Effector memory CD8-positive, alpha-beta T cell (primary cell): ENCODE results near the gene STPG4.
"Not testable (repeated sequence)": the region's sequence is repeated elsewhere in the genome, so short reads cannot be mapped to it uniquely, and the experiment has no call there.

ENCODE experiments used
- ATAC-seq: fragments of 150-1000 bp; cut with Tn5 transposase; replicated peaks from 2 replicates; pipeline ENCODE4 v1.10.0; 2021; ENCODE audit warnings: mild to moderate bottlenecking, moderate library complexity
- DNase-seq, 3 experiments: peaks; one replicate each; pipeline ENCODE4 v3.0.0; 2021
- H3K27ac Mint-ChIP-seq, 2 donors: one replicate each; pipeline ENCODE4 v1.8.0; 2022; ENCODE audit warnings: mild to moderate bottlenecking in 2 of 2, mixed read lengths in 2 of 2, moderate library complexity in 2 of 2
- H3K27me3 Mint-ChIP-seq, 2 donors: one replicate each; pipeline ENCODE4 v1.8.0; 2022; ENCODE audit warnings: mixed read lengths in 2 of 2
- H3K36me3 Mint-ChIP-seq: one replicate; pipeline ENCODE4 v1.8.0; 2022; ENCODE audit warnings: mild to moderate bottlenecking, moderate library complexity, mixed read lengths; ENCODE audit not compliant: insufficient read depth
- H3K4me1 Mint-ChIP-seq, 2 donors: one replicate each; pipeline ENCODE4 v1.8.0; 2022; ENCODE audit warnings: low read depth in 2 of 2, mixed read lengths in 2 of 2
- H3K4me3 Mint-ChIP-seq, 2 donors: one replicate each; pipeline ENCODE4 v1.8.0; 2022; ENCODE audit warnings: mild to moderate bottlenecking in 2 of 2, mixed read lengths in 2 of 2, moderate library complexity in 2 of 2
- H3K9me3 Mint-ChIP-seq, 2 donors: one replicate each; pipeline ENCODE4 v1.8.0; 2022; ENCODE audit warnings: mixed read lengths in 2 of 2

STPG4 gene

DNA sequence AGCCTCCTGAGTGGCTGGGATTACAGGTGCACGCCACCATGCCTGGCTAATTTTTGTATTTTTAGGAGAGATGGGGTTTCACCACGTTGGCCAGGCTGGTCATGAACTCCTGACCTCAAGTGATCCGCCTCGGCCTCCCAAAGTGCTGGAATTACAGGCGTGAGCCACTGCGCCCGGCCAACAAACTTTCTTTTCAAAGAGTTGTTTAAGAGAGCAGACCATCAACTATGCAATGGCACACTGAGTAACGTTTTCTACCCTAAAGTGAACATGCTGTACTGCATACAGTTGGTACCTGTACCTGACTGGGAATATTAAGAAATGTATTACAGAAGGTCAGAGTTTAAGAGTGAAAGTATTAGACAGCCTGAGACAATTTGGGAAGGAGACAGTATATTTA, 13.8 kb upstream of the STPG4 start:
- H3K27ac Mint-ChIP-seq, H3K27me3 Mint-ChIP-seq, H3K9me3 Mint-ChIP-seq, ATAC-seq, DNase-seq: not testable (repeated sequence)
- H3K36me3 Mint-ChIP-seq: peaks cover 57% of the 10 kb centered on the region
- H3K4me1 Mint-ChIP-seq: peaks cover 31 to 68% of the 10 kb centered on the region in 2 donors
- H3K4me3 Mint-ChIP-seq: peak overlapping the region in 1 of 2 donors; percentile 13

- Mint-ChIP-seq H3K27ac (no peak overlapping the region), H3K27me3 (no peaks in the 10 kb centered on the region), H3K9me3 (no peaks in the 10 kb centered on the region), H3K4me1 (peaks cover 24 to 66% of the 10 kb centered on the region in 2 donors), H3K36me3 (peaks cover 71% of the 10 kb centered on the region), H3K4me3 (no peak overlapping the region)
- DNase-seq (no peak), ATAC-seq (no peak)
Observed at GRCh38 chr2:47167149-47167548, 12.0 kb upstream of the STPG4 start.

- Mint-ChIP-seq H3K36me3 (peaks cover 79% of the 10 kb centered on the region), H3K9me3 (no peaks in the 10 kb centered on the region), H3K27ac (peak overlapping the region in 1 of 2 donors; percentile 26), H3K4me1 (peaks cover 19 to 51% of the 10 kb centered on the region in 2 donors), H3K4me3 (peak overlapping the region in 1 of 2 donors; percentile 0), H3K27me3 (no peaks in the 10 kb centered on the region)
- ATAC-seq (no peak), DNase-seq (no peak)
Observed at GRCh38 chr2:47165001-47165555, 10.0 kb upstream of the STPG4 start.

GRCh38 chr2:47162780-47163179, 7.7 kb upstream of the STPG4 start:
- Mint-ChIP-seq H3K27me3 (no peaks in the 10 kb centered on the region), H3K4me3 (no peak overlapping the region), H3K9me3 (no peaks in the 10 kb centered on the region), H3K36me3 (peaks cover 78% of the 10 kb centered on the region), H3K27ac (peak overlapping the region in 1 of 2 donors; percentile 32), H3K4me1 (peaks cover 19 to 41% of the 10 kb centered on the region in 2 donors)
- DNase-seq (no peak), ATAC-seq (no peak)

- Mint-ChIP-seq H3K36me3 (peaks cover 76% of the 10 kb centered on the region), H3K4me1 (peaks cover 25 to 47% of the 10 kb centered on the region in 2 donors), H3K4me3 (no peak overlapping the region), H3K9me3 (no peaks in the 10 kb centered on the region), H3K27me3 (no peaks in the 10 kb centered on the region), H3K27ac (peak overlapping the region in 1 of 2 donors; percentile 32)
- DNase-seq (no peak), ATAC-seq (no peak)
Observed at GRCh38 chr2:47161475-47161874, 6.4 kb upstream of the STPG4 start.

GRCh38 chr2:47160660-47161059, 5.6 kb upstream of the STPG4 start:
- no peaks in the 10 kb centered on the region for H3K27me3 Mint-ChIP-seq
- peaks cover 73% of the 10 kb centered on the region for H3K36me3 Mint-ChIP-seq
- no peak overlapping the region for H3K4me3 Mint-ChIP-seq
- H3K27ac Mint-ChIP-seq: peak overlapping the region in 1 of 2 donors; percentile 32
- H3K4me1 Mint-ChIP-seq: peaks cover 30 to 50% of the 10 kb centered on the region in 2 donors
- H3K9me3 Mint-ChIP-seq: no peaks in the 10 kb centered on the region
- DNase-seq (no peak), ATAC-seq (no peak)

DNA sequence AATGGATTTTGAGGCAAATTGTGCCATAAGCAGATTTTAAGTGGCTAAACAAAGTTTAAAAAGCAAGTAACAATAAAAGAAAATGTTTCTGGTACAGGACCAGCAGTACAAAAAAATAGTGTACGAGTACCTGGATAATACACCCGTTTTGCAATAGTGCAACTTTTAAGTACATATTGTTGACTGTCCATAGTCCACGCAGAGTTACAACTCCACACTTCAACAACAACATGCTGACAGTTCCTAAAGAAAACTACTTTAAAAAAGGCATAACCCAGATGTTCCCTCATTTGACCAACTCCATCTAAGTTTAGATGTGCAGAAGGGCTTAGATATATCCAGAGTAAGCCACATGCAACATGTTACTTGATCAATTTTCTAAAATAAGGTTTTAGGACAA, 5.1 kb upstream of the STPG4 start:
- Mint-ChIP-seq H3K27ac (peak overlapping the region; percentile 7 to 81), H3K4me1 (peaks cover 28 to 49% of the 10 kb centered on the region in 2 donors), H3K9me3 (no peaks in the 10 kb centered on the region), H3K27me3 (no peaks in the 10 kb centered on the region), H3K36me3 (peaks cover 73% of the 10 kb centered on the region), H3K4me3 (no peak overlapping the region)
- DNase-seq (no peak), ATAC-seq (no peak)

- Mint-ChIP-seq H3K4me3 (no peak overlapping the region), H3K27ac (peak overlapping the region; percentile 7 to 81), H3K4me1 (peaks cover 24 to 43% of the 10 kb centered on the region in 2 donors), H3K27me3 (no peaks in the 10 kb centered on the region), H3K9me3 (no peaks in the 10 kb centered on the region), H3K36me3 (peaks cover 71% of the 10 kb centered on the region)
- ATAC-seq: no peak
- DNase-seq: no peak
Observed at GRCh38 chr2:47159627-47160026, 4.5 kb upstream of the STPG4 start.

DNA sequence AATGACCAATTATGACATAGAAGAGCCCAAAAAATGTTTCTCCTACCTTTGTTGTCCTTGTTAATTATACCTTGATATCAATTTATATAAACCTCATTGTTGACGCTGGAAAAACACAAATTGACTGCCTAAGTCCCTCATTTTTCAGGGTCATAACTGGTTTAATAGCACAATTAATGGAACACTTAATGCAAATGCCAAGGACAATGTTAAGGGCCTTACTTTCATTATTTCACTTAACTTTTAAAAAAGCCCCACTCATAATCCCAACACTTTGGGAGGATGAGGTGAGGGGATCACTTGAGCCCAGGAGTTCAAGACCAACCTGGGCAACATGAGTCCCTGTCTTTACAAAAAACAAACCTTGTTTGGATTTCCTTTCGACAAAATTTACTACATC, 3.5 kb upstream of the STPG4 start:
- H3K36me3 Mint-ChIP-seq: peaks cover 62% of the 10 kb centered on the region
- DNase-seq (no peak), ATAC-seq (no peak)
- no peaks in the 10 kb centered on the region for H3K27me3 Mint-ChIP-seq
- peaks cover 20 to 38% of the 10 kb centered on the region in 2 donors for H3K4me1 Mint-ChIP-seq
- no peak overlapping the region for H3K27ac Mint-ChIP-seq
- no peaks in the 10 kb centered on the region for H3K9me3 Mint-ChIP-seq
- H3K4me3 Mint-ChIP-seq: no peak overlapping the region

GRCh38 chr2:47152803-47153202, 2.3 kb downstream of the STPG4 start:
- no peak overlapping the region for H3K27ac Mint-ChIP-seq
- H3K36me3 Mint-ChIP-seq: peaks cover 10% of the 10 kb centered on the region
- no peaks in the 10 kb centered on the region for H3K27me3 Mint-ChIP-seq
- ATAC-seq (no peak), DNase-seq (no peak)
- H3K4me3 Mint-ChIP-seq: no peak overlapping the region
- H3K4me1 Mint-ChIP-seq: peaks cover 15 to 19% of the 10 kb centered on the region in 2 donors
- H3K9me3 Mint-ChIP-seq: no peaks in the 10 kb centered on the region

- no peak for ATAC-seq
- Mint-ChIP-seq H3K4me3 (no peak overlapping the region), H3K4me1 (no peaks in the 10 kb centered on the region), H3K9me3 (no peaks in the 10 kb centered on the region), H3K27me3 (no peaks in the 10 kb centered on the region), H3K27ac (no peak overlapping the region), H3K36me3 (peaks cover 4% of the 10 kb centered on the region)
- DNase-seq: no peak
Observed at GRCh38 chr2:47150175-47150574, 4.9 kb downstream of the STPG4 start.

- Mint-ChIP-seq H3K36me3 (peaks cover 10% of the 10 kb centered on the region), H3K27ac (no peak overlapping the region), H3K9me3 (no peaks in the 10 kb centered on the region), H3K27me3 (no peaks in the 10 kb centered on the region), H3K4me3 (no peak overlapping the region), H3K4me1 (no peaks in the 10 kb centered on the region)
- ATAC-seq (no peak), DNase-seq (no peak)
Observed at GRCh38 chr2:47147021-47147420, 8.1 kb downstream of the STPG4 start.

GRCh38 chr2:47145466-47145865, 9.6 kb downstream of the STPG4 start:
- H3K36me3 Mint-ChIP-seq: peaks cover 6% of the 10 kb centered on the region
- no peak overlapping the region for H3K27ac Mint-ChIP-seq
- no peak overlapping the region for H3K4me3 Mint-ChIP-seq
- ATAC-seq: no peak
- no peaks in the 10 kb centered on the region for H3K9me3 Mint-ChIP-seq
- no peaks in the 10 kb centered on the region for H3K4me1 Mint-ChIP-seq
- DNase-seq: no peak
- no peaks in the 10 kb centered on the region for H3K27me3 Mint-ChIP-seq

DNA sequence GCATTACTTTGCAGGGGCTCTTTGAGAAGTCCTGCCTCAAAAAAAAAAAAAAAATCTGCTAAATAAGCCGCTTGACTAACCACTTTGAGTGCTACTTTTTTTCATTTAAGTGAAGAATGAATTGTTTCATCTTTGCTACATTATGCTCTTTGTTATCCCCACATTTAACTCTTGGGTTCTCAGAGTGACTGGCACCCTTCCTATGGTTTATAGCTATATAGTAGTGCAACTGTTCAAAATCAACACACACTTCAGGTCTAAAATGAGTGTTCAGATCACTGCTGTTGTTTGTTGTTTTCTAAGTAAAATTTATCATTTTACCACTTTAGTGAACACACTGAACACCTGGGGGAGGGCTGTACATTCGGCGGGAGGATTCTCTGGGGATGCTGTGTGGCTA, 13.6 kb downstream of the STPG4 start:
- no peak overlapping the region for H3K27ac Mint-ChIP-seq
- H3K9me3 Mint-ChIP-seq: no peaks in the 10 kb centered on the region
- ATAC-seq (no peak), DNase-seq (no peak)
- H3K36me3 Mint-ChIP-seq: peaks cover 6% of the 10 kb centered on the region
- H3K4me1 Mint-ChIP-seq: no peaks in the 10 kb centered on the region
- H3K27me3 Mint-ChIP-seq: no peaks in the 10 kb centered on the region
- no peak overlapping the region for H3K4me3 Mint-ChIP-seq
